ENCODE results near the gene CLP1.

The CLP1 gene

DNA sequence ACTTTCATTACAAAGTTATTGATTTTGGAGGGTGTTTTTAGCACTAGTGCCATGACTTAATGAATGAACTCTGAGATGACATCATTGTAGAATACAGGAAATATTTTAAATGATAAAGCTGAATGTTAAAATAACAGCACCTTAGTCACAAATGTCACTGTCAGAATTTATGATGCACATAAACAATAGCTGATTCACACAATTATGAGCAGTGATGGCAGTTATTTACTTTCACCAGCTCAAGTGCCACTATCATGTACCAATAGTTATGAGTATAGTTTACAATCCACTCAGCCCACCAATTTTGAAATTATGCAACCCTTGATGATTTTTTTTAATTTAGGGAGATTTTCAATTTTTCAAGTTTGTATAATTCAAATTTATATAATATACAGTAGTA is 37.1 kb upstream of the CLP1 start:
- H3K27ac ChIP-seq = no peak overlapping the region
- TF ChIP-seq, protein P1, sequence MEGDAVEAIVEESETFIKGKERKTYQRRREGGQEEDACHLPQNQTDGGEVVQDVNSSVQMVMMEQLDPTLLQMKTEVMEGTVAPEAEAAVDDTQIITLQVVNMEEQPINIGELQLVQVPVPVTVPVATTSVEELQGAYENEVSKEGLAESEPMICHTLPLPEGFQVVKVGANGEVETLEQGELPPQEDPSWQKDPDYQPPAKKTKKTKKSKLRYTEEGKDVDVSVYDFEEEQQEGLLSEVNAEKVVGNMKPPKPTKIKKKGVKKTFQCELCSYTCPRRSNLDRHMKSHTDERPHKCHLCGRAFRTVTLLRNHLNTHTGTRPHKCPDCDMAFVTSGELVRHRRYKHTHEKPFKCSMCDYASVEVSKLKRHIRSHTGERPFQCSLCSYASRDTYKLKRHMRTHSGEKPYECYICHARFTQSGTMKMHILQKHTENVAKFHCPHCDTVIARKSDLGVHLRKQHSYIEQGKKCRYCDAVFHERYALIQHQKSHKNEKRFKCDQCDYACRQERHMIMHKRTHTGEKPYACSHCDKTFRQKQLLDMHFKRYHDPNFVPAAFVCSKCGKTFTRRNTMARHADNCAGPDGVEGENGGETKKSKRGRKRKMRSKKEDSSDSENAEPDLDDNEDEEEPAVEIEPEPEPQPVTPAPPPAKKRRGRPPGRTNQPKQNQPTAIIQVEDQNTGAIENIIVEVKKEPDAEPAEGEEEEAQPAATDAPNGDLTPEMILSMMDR (IDR thresholded peaks at IDR 0.05) = no peak
- TF ChIP-seq ZFX (IDR thresholded peaks at IDR 0.05; ENCODE audit: borderline replicate concordance) = no peak

DNA sequence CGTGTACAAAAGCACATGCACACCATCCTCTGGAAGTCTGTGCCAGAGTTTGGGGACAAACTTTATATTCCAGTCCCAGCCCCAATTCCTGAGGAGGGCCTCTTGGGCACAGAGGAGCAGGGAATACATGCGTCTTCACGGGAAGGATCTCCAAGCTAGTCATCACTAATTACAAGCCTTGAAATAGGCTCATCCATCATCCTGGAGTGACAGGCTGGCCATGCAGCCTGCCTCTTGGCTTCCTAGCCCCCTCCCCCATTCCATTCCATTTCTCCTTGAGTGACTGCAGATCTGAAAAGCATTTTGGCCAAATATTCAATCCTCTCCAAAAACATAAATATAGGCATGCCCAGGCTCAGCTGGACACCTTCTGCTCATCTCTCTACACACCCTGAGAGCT is 35.3 kb upstream of the CLP1 start:
- H3K27ac ChIP-seq = no peak overlapping the region
- TF ChIP-seq, protein P1 (IDR thresholded peaks at IDR 0.05) = no peak
- no peak for TF ChIP-seq ZFX (IDR thresholded peaks at IDR 0.05; ENCODE audit: borderline replicate concordance)

DNA sequence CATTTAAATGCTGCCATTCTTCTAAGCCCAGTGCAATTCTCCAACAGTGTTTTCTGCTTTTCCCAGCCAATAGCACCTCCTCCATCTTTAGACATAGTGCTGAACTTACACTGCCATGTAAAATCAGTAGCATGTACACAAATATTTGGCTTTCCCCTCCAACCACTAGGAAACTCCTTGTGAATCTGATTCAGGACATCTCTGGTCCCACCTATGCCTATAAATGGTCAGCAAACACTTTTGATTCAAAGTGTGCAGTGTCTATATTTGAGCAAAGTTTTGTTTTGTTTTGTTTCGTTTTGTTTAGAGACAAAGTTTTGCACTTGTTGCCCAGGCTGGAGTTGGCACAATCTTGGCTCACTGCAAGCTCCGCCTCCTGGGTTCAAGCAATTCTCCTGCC is 32.7 kb upstream of the CLP1 start:
- no peak overlapping the region for H3K27ac ChIP-seq
- TF ChIP-seq ZFX (IDR thresholded peaks at IDR 0.05; ENCODE audit: borderline replicate concordance) = no peak
- TF ChIP-seq, protein P1 (IDR thresholded peaks at IDR 0.05) = no peak

DNA sequence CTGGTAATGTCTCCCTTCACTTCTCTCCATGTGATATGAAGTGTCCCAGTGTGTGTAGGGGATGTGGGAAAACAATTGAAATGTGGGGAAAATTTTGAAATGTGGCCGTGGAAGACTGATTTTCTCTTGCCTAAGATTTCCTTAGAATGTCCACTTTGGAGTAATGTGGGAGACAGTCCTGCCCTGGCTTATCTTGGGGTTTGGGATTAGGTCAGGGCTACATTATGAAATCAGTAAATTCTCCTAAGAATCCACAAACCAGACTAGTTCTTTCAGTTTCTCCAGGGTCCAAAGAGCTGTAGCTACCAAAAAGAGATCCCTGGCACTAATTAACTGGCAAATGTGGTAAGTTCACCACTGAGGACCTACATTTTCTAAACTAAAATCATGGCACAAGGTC is 30.7 kb upstream of the CLP1 start:
- H3K27ac ChIP-seq = no peak overlapping the region
- TF ChIP-seq ZFX (IDR thresholded peaks at IDR 0.05; ENCODE audit: borderline replicate concordance) = no peak
- TF ChIP-seq, protein P1 (IDR thresholded peaks at IDR 0.05) = no peak

DNA sequence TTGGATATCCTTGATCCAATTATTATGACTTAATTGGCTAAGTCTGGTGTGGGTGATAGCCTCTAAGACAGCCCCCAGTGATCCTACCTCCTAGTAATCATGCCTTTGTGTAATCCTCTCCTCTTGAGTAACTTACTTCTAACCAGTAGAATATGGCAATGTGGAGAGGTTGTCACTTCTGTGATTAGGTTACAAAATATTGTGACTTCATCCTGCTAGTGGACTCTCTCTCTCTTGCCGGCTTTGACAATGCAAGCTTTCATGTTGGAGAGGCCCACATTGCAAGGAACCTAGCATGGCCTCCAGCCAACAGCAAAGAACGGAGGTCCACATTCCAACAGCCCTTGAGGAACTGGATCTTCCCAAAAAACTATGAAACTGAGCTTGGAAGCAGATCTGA is 27.4 kb upstream of the CLP1 start:
- no peak overlapping the region for H3K27ac ChIP-seq
- TF ChIP-seq ZFX (IDR thresholded peaks at IDR 0.05; ENCODE audit: borderline replicate concordance) = no peak
- TF ChIP-seq, protein P1 (IDR thresholded peaks at IDR 0.05) = no peak

DNA sequence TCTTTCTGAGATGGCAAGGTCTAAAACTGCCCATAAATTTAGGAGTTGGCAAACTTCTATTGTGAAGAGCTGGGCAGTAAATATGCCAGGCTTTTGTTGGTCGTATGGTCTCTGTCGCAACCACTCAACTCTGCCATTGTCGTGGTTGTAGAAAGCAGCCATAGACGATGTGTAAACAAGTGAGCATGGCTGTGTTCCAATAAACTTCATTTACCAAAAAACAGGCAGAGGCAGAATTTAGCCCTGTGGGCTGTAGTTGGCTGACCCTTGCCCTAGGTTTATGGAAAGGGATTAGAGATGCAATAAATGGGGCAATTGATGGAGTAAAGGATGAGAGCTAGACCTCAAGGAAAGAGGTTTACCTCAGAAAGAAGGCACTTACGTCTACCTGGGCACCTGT is 25.4 kb upstream of the CLP1 start:
- no peak overlapping the region for H3K27ac ChIP-seq
- TF ChIP-seq ZFX (IDR thresholded peaks at IDR 0.05; ENCODE audit: borderline replicate concordance) = no peak
- TF ChIP-seq, protein P1 (IDR thresholded peaks at IDR 0.05) = no peak

DNA sequence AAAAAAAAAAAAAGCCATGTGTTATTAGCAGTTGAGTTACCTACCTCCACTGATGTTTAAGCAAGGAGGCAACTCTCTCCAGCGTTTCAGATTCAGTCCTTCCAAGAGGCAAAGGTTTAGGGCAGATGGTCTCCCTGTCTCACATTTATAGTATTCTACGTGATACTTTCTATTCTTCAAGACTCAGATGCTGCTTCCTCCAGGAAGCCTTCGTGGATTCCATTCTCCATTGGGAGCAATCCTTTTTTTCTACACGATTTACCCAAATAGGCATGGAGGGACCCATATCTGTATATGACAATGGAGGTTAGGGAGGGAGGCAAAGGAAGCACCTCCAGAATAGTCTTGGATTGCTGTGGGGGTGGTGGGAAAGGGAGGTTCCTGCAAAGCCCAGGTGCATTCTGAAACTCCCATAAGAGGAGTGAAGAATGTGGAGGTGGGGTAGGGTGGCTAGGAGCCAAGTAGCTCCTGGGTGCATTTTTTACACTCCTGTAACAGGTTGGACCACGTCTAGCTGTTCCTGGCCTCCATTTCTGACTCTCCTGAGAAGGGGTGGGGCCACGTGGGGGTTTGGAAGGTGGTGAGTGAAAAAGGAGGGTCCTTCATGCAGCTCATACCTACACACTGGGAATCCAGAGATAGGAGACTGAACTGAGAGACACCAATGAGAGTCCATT is 24.0 kb upstream of the CLP1 start:
- no peak for TF ChIP-seq ZFX (IDR thresholded peaks at IDR 0.05; ENCODE audit: borderline replicate concordance)
- TF ChIP-seq, protein P1 (IDR thresholded peaks at IDR 0.05) = no peak
- H3K27ac ChIP-seq = no peak overlapping the region
